PC-9 (cell line): ENCODE measurements around the gene BMP8B.

Experiments
- EZH2 ChIP-seq: fragments of 200-600 bp; sonication (generic); IDR thresholded peaks from 2 replicates; pipeline ENCODE4 v1.8.0; 2017; ENCODE audit warnings: antibody characterized with exemption, low read depth
- TF ChIP-seq, protein P1 (sequence below): fragments of 200-600 bp; sonication (generic); conservative IDR thresholded peaks from 2 replicates; pipeline ENCODE4 v1.6.1; 2017; ENCODE audit warnings: mixed run types, antibody characterized with exemption, mild to moderate bottlenecking, moderate library complexity

DNA sequence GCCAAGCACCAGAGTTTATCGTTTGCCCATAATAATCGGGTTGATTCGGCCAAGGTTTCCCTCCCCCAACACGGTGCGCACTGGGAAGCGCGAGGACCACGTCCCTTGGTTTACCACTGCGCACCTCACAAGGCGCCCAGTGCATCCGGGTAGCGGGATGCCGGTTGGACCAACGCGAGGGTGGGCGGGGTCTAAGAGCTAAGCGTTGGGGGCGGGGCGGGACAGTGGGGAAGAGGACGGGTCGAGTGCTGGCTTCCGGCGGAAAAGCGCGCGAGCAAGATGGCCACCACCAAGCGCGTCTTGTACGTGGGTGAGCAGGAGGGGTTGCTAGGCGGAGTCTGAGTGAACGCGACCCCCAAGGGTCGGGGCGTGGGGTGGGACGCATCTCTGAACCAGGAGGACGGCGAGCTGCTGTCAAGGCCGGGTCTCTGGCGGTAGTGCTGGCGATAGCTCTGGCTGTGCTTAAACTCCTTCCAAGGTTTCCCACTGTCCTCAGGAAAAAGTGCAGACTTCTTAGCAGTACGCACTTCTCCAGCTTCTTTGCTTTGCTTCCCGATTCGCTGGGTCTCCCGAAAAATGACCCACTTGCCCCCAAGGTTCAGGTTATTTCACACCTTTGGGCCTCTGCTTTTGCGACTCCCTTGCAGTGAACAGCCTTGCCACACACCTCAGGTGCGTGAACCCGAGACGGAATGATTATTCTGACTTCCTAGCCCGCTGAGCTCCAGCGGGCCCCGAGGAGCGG lies 49.9 kb downstream of the BMP8B start, which contains the start of gene PPIE:
- TF ChIP-seq, protein P1, sequence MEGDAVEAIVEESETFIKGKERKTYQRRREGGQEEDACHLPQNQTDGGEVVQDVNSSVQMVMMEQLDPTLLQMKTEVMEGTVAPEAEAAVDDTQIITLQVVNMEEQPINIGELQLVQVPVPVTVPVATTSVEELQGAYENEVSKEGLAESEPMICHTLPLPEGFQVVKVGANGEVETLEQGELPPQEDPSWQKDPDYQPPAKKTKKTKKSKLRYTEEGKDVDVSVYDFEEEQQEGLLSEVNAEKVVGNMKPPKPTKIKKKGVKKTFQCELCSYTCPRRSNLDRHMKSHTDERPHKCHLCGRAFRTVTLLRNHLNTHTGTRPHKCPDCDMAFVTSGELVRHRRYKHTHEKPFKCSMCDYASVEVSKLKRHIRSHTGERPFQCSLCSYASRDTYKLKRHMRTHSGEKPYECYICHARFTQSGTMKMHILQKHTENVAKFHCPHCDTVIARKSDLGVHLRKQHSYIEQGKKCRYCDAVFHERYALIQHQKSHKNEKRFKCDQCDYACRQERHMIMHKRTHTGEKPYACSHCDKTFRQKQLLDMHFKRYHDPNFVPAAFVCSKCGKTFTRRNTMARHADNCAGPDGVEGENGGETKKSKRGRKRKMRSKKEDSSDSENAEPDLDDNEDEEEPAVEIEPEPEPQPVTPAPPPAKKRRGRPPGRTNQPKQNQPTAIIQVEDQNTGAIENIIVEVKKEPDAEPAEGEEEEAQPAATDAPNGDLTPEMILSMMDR = no peak
- no peak for TF ChIP-seq EZH2
